Activated CD4-positive, alpha-beta T cell treated with anti-CD3 and anti-CD28 coated beads for 4 hours (primary cell): ENCODE data around the gene PRRT2.

Experiments used
- DNase-seq, 2 donors: peaks; one replicate each; pipeline ENCODE4 v3.0.0-alpha.2; 2020

PRRT2 gene

GRCh38 chr16:29863669-29863984 lies 51.6 kb downstream of the PRRT2 start:
- DNase-seq = no peak

GRCh38 chr16:29864205-29864604 lies 52.2 kb downstream of the PRRT2 start:
- DNase-seq = no peak
